Skeletal muscle cell (primary cell): ENCODE data around the gene MYLIP.

Source experiments
- DNase-seq: peaks from one replicate; pipeline ENCODE4 v3.0.0-alpha.2; 2010; ENCODE audit warnings: low read depth
- H3K4me3 ChIP-seq: 2 replicates; pipeline ENCODE4 v1.5.1; 2011; ENCODE audit warnings: low read depth, mild to moderate bottlenecking, control low read depth, low read length, moderate library complexity

MYLIP gene

DNA sequence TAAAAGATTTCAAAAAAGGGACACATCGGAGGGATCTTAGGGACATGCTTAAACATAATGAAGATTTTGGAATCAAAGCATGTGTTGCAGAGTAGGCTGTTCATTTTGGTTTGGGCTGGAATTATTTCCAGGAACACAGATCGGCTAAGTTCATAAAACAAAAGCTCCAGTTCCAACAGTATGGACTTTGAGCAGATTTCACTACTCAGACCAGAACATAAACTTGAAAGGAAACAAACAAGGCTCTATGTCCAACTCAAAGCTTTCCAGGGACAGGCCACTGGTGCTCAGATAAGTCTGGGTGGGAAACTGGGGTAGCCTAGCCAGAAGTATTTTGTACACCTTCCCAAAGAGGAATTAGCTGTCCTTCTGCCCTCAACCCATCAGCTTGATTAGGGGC, 58.3 kb downstream of the MYLIP start:
- no peak overlapping the region for H3K4me3 ChIP-seq
- DNase-seq: no peak

DNA sequence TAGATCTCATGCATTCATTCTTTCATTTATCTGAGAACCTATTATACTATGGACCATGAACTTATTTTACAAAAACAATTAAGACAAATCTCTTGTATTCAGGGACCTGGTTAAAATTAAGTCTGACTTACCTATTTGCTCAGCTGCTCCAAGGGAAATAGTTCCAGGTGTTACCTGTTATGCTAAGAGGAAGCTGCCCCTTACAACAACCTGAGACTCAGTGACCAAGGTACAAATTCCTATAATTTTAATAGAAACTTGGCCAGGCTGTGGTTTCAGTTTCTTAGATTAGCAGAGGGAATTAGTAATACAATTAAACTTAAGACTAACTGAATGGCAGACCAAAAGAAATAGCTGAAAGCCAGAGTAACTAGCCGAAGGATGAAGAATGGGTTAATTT, 61.3 kb downstream of the MYLIP start:
- H3K4me3 ChIP-seq: no peak overlapping the region
- no peak for DNase-seq

DNA sequence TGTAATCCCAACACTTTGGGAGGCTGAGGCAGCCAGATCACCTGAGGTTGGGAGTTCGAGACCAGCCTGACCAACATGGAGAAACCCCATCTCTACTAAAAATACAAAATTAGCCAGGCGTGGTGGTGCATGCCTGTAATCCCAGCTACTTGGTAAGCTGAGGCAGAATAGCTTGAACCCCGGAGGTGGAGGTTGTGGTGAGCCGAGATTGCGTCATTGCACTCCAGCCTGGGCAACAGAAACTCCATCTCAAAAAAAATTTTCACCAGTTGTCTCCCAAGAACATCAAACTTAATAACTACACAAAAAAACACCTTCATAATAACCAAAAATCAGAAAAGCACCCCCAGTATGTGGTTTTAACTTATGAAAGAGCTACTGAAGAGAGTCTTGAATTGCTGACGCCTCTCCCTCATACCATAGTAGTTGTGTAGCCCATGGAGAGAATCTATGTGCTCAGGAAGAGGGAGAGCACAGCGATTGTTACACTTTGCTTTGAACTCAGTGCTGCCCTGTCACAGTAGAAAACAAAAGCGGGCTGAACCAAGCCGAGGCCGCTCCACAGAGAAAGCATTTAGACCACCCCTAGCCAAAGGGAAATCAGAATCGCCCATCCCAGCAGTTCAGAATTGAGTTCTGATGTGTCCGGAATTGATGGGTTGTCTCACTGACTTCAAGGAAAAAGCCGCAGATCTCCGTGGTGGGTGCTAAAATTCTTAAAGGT, 67.5 kb downstream of the MYLIP start:
- no peak overlapping the region for H3K4me3 ChIP-seq
- no peak for DNase-seq

DNA sequence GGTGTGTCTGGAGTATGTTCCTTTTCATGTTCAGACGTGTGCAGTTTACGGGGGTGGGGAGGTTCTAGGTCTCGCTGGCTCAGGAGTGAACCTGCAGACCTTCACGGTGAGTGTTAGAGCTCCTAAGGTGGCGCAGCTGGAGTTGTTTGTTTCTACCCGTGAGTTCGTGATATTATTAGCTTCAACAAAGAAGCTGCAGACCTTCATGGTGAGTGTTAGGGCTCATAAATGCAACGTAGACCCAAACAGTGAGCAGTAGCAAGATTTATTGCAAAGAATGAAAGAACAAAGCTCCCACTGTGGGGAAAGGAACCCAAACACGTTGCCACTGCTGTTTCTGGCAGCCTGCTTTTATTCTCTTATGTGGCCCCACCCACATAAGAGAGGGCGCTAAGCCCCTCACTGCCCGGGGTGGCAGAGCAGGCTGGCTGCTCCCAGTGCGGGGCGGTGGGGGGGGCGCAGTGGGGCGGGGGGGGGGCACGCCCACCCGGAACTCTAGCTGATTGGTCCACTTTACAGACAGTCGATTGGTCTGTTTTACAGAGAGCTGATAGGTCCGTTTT, 68.2 kb downstream of the MYLIP start:
- H3K4me3 ChIP-seq: no peak overlapping the region

More for the DNA sequence above, 68.2 kb downstream of the MYLIP start:
- DNase-seq: no peak
